ENCODE data around the gene C3. TPM values are rescaled to one million over a fixed set of nuclear protein-coding genes. Genes with fewer than 3 reads are reported as not detected.
"Not testable (repeated sequence)": the region's sequence is repeated elsewhere in the genome, so short reads cannot be mapped to it uniquely, and the experiment has no call there.

C3 gene
- total RNA-seq, 4 donors from 2014 or later: 393 to 1,020 (median 677) TPM

DNA sequence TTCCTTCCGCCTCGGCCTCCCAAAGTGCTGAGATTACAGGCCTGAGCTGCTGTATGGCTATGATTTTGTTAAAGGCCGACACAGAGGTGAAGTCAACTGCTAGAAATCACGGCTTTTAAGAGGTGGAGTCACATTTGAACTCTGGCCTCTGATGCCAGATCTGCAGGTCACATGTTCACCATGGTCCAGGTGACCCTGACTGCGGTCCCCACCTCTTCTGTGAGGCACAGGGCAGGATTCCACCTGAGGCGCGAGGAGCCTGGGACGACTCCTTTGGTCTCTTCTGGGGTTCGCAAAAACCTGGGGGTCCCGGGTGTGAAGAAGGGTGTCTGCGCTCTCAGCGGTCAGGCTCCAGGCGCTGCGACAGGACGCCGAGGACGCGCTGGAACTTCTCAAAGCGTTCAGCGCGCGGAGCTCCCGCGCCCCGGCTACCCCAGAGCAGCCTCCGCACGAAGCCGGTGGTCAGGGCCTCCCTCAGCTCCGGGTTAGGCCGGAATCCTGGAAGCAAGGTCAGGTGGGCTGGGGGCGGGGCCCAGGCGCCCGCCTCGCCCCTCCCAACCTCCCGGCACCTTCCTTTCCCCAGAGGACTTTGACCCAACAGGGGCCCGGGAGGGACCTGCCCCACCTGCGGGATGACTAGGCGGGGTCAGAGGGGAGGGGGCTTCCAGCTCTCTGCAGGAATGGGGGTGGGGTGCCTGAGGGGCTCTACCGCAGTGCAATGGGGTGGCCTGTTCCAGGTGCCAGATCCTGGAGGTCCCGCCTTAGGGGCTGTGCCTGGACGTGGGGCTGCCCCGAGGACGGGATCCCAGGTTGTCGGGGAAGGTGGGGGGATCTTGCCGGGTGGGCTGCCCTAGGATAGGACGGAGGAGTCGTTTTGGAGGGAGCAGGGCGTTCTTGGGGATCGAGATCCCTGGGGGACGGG lies 32.1 kb upstream of the C3 start:
- Histone ChIP-seq H3K27ac (replicated peaks in 1 of 4) (peak overlapping the region; percentile 69 to 80 (median 74)), H3K36me3 (peaks cover 40 to 53% (median 50%) of the 10 kb centered on the region in 4 donors)

DNA sequence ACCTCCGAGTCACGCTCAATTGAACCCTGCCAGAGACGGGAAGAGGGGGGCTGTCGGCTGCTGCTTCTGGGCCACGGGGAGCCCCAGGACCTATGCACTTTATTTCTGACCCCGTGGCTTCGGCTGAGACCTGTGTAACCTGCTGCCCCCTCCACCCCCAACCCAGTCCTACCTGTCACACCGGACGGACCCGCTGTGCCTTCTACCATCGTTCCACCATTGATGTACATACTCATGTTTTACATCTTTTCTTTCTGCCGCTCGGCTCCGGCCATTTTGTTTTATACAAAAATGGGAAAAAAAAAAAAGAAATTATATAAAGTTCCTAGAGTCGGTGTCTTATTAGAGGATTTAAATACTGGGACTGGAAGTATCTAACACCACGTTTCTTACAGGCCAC lies 30.7 kb upstream of the C3 start:
- H3K27ac ChIP-seq (replicated peaks in 1 of 4): peak overlapping the region in 1 of 4 donors; percentile 3
- intact Hi-C loops (cut with DNase I): loop anchor here (5.0 kb wide), 1 partner anchor 234 kb away; no protein-coding TSS in a partner anchor

More for the DNA sequence above, 32.1 kb upstream of the C3 start:
- peaks cover 14 to 29% (median 20%) of the 10 kb centered on the region in 4 donors for H3K4me1 ChIP-seq
- WGBS: 73% methylated on average over 29 of the region's 50 CpGs
- H3K9me3 ChIP-seq: no peaks in the 10 kb centered on the region
- intact Hi-C loops (cut with DNase I): loop anchor here (5.0 kb wide), 1 partner anchor 235 kb away; no protein-coding TSS in a partner anchor
- TF ChIP-seq EP300 (IDR thresholded peaks at IDR 0.05) (no peak), POLR2A (IDR thresholded peaks at IDR 0.05; ENCODE audit: low read depth) (no peak), POLR2AphosphoS5 (IDR thresholded peaks at IDR 0.05) (no peak)
- TF ChIP-seq, protein P1, sequence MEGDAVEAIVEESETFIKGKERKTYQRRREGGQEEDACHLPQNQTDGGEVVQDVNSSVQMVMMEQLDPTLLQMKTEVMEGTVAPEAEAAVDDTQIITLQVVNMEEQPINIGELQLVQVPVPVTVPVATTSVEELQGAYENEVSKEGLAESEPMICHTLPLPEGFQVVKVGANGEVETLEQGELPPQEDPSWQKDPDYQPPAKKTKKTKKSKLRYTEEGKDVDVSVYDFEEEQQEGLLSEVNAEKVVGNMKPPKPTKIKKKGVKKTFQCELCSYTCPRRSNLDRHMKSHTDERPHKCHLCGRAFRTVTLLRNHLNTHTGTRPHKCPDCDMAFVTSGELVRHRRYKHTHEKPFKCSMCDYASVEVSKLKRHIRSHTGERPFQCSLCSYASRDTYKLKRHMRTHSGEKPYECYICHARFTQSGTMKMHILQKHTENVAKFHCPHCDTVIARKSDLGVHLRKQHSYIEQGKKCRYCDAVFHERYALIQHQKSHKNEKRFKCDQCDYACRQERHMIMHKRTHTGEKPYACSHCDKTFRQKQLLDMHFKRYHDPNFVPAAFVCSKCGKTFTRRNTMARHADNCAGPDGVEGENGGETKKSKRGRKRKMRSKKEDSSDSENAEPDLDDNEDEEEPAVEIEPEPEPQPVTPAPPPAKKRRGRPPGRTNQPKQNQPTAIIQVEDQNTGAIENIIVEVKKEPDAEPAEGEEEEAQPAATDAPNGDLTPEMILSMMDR (IDR thresholded peaks at IDR 0.05): no peak
- no peak for DNase-seq (ENCODE audit: extremely low spot score)
- H3K27me3 ChIP-seq: no peaks in the 10 kb centered on the region
- peak overlapping the region; percentile 46 to 60 (median 48) for H3K4me3 ChIP-seq

DNA sequence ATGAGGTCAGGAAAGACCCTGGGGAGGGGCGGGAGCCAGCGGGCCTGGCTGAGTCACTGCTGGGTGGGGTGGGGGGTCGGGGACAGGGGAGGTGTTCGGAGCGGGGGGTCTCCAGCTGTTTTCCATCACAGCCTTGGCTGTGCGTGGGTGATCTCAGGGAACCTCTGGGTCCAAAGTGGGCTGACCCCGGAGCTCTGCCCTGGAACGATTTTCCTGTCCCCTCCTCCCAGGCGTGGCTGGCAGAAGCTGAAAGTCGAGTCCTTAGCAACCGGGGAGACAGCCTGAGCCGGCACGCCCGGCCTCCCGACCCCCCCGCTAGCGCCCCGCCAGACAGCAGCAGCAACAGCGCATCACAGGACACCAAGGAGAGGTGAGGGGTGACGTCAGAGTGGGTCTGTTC lies 29.6 kb upstream of the C3 start:
- no peaks in the 10 kb centered on the region for H3K9me3 ChIP-seq
- TF ChIP-seq, protein P1 (IDR thresholded peaks at IDR 0.05): no peak
- TF ChIP-seq POLR2AphosphoS5 (IDR thresholded peaks at IDR 0.05): no peak
- no peak for TF ChIP-seq EP300 (IDR thresholded peaks at IDR 0.05)
- TF ChIP-seq POLR2A (IDR thresholded peaks at IDR 0.05; ENCODE audit: low read depth): no peak
- no peak for DNase-seq (ENCODE audit: extremely low spot score)
- H3K27me3 ChIP-seq: no peaks in the 10 kb centered on the region
- peaks cover 28 to 42% (median 33%) of the 10 kb centered on the region in 4 donors for H3K4me1 ChIP-seq
- H3K36me3 ChIP-seq: peaks cover 57 to 75% (median 71%) of the 10 kb centered on the region in 4 donors
- H3K4me3 ChIP-seq: no peak overlapping the region
- peak overlapping the region; percentile 3 to 66 (median 40) for H3K27ac ChIP-seq (replicated peaks in 1 of 4)
- intact Hi-C loops (cut with DNase I): loop anchor here (5.0 kb wide), 1 partner anchor 233 kb away; no protein-coding TSS in a partner anchor
- WGBS: 76% methylated on average over 12 of the region's 20 CpGs

More for the DNA sequence above, 30.7 kb upstream of the C3 start:
- H3K4me1 ChIP-seq: peaks cover 17 to 31% (median 22%) of the 10 kb centered on the region in 4 donors
- no peak overlapping the region for H3K4me3 ChIP-seq
- 90% methylated on average over 16 of the region's 16 CpGs for WGBS
- TF ChIP-seq EP300 (IDR thresholded peaks at IDR 0.05) (no peak), POLR2A (IDR thresholded peaks at IDR 0.05; ENCODE audit: low read depth) (no peak)
- H3K9me3 ChIP-seq: no peaks in the 10 kb centered on the region
- no peaks in the 10 kb centered on the region for H3K27me3 ChIP-seq
- H3K36me3 ChIP-seq: peaks cover 53 to 66% (median 64%) of the 10 kb centered on the region in 4 donors
- DNase-seq (ENCODE audit: extremely low spot score): no peak

DNA sequence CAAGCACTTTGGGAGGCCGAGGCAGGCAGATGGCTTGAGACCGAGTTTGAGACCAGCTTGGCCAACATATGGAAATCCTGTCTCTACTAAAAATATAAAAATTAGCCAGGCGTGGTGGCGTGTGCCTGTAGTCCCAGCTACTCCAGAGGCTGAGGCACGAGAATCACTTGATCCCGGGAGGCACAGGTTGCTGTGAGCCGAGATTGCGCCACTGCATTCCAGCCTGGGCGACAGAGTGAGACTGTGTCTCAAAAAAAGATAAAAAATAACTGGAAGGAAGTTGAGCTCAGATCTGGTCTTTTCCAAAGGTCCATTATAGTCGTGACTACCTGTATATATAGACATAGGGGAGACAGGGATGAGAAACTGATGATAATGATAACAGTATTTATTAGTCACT lies 28.1 kb upstream of the C3 start:
- Histone ChIP-seq H3K27ac (replicated peaks in 1 of 4) (peak overlapping the region in 1 of 4 donors; percentile 12), H3K4me1 (peaks cover 41 to 51% (median 43%) of the 10 kb centered on the region in 4 donors), H3K36me3 (peaks cover 60 to 88% (median 77%) of the 10 kb centered on the region in 4 donors)
- not testable (repeated sequence) for H3K9me3 ChIP-seq; DNase-seq (ENCODE audit: extremely low spot score); H3K4me3 ChIP-seq; H3K27me3 ChIP-seq
- WGBS: 89% methylated on average over 10 of the region's 10 CpGs
- intact Hi-C loops (cut with DNase I): loop anchor here (10.0 kb wide), 1 partner anchor 316 kb away; the partner anchor contains the start of gene ZNF557

DNA sequence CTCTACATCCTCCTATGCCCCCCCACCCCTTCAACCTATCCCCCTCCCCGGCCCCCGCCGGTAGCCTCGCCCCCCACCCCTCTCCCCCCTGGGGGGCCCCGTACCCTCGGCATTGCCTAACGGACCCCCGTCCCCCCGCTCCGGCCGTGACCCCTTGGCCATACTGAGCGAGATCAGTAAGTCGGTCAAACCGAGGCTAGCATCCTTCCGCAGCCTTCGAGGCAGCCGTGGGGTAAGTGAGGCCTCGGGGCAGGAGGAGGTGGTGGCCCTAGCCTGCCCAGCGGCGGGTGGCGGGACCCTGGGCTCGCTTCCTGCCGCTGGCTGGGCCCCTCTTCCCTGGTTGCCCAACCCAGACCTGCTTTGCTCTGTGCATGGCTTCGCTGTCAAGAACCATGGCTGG lies 25.5 kb upstream of the C3 start:
- H3K4me1 ChIP-seq: peaks cover 47 to 67% (median 56%) of the 10 kb centered on the region in 4 donors
- 92% methylated on average over 23 of the region's 24 CpGs for WGBS
- no peaks in the 10 kb centered on the region for H3K9me3 ChIP-seq
- H3K27me3 ChIP-seq: no peaks in the 10 kb centered on the region
- DNase-seq (ENCODE audit: extremely low spot score): no peak
- intact Hi-C loops (cut with DNase I): loop anchor here (10.0 kb wide), 1 partner anchor 319 kb away; the partner anchor contains the start of gene ZNF557
- peak overlapping the region; percentile 85 to 92 (median 89) for H3K27ac ChIP-seq (replicated peaks in 1 of 4)
- no peak overlapping the region for H3K4me3 ChIP-seq
- TF ChIP-seq EP300 (IDR thresholded peaks at IDR 0.05) (no peak), POLR2AphosphoS5 (IDR thresholded peaks at IDR 0.05) (no peak), POLR2A (IDR thresholded peaks at IDR 0.05; ENCODE audit: low read depth) (no peak)
- TF ChIP-seq, protein P1 (IDR thresholded peaks at IDR 0.05): no peak
- peaks cover 54 to 89% (median 70%) of the 10 kb centered on the region in 4 donors for H3K36me3 ChIP-seq

Measured in esophagus muscularis mucosa (tissue), 4 donors.